SH-SY5Y (cell line): ENCODE data around the gene POLE.

Experiments
- GATA2 ChIP-seq: IDR thresholded peaks from 2 replicates; pipeline ENCODE4 v1.6.1; 2011; ENCODE audit warnings: mild to moderate bottlenecking, low read depth, low read length
- GATA3 ChIP-seq: IDR thresholded peaks from 2 replicates; pipeline ENCODE4 v1.6.1; 2011; ENCODE audit warnings: low read depth, mild to moderate bottlenecking, low read length, moderate library complexity

DNA sequence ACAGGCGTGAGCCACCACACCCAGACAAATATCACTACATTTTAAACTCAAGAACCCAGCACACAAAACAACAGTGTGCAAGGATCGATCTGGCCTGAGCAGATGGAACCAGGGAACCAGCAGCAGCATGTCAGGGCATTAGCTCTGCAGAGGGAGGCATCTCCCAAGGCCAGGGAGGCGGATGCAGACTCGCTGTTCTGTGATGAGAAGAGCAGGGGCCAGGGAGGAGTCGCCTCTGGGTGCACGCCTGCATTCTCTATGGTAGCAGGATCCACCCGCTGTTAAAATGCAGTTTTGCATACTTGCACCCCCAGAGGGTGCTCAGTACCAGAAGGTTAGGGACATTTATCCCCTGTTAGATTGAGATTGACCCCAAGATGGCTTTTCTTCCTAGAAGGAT is 41.4 kb upstream of the POLE start:
- no peak for TF ChIP-seq GATA2
- TF ChIP-seq GATA3, result no peak
